GM10266 (cell line): ENCODE results near the gene MEIOC.

Experiments
- DNase-seq: peaks from one replicate; pipeline ENCODE4 v3.0.0; 2012; ENCODE audit errors: extremely low spot score
- TF ChIP-seq, protein P1 (sequence below): IDR thresholded peaks from 2 replicates; pipeline ENCODE4 v1.5.1; 2012; ENCODE audit warnings: mild to moderate bottlenecking, low read depth; ENCODE audit not compliant: control insufficient read depth, insufficient read depth; ENCODE audit errors: missing control alignments

Gene MEIOC

DNA sequence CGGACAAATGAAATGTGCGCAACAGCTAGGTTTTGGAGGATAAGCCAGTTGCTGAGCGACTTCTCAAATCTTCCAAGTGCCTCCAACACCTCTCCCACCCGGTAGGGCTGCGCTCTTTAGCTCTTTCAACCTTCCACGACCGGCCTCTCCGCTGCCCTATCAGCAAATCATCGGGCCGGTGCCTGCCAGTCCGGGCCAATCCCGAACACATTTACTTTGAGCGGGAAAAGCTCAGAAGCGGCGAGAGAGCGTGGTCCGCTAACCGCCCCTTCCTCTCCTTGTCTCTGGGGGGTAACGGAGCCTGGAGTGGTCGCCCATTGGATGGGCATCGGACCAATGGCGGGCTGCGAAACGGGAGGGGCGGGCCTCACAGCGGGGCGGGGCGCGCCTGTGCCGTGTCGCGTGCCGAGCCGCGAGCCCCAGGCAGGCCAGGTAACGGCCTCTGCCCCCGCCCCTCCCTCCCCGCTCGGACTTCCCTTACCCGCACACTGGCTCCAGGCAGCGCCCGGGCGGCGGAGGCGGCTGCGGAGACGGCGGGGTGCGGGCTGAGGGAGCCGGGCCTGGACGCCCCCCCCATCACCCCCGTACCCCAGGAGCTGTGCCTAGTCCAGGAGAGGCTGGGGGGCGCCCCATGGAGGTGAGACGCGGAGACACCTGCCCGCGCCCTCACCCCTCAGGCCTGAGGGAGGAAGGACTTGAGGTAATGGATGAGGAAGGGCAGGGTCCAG, at the start of gene MEIOC:
Gene MEIOC (plus strand): TSS at position 486 of the 728 bp plus-strand sequence. CDS start 146 bp downstream, at position 632.
- peak; percentile 43 for DNase-seq
- TF ChIP-seq, protein P1, sequence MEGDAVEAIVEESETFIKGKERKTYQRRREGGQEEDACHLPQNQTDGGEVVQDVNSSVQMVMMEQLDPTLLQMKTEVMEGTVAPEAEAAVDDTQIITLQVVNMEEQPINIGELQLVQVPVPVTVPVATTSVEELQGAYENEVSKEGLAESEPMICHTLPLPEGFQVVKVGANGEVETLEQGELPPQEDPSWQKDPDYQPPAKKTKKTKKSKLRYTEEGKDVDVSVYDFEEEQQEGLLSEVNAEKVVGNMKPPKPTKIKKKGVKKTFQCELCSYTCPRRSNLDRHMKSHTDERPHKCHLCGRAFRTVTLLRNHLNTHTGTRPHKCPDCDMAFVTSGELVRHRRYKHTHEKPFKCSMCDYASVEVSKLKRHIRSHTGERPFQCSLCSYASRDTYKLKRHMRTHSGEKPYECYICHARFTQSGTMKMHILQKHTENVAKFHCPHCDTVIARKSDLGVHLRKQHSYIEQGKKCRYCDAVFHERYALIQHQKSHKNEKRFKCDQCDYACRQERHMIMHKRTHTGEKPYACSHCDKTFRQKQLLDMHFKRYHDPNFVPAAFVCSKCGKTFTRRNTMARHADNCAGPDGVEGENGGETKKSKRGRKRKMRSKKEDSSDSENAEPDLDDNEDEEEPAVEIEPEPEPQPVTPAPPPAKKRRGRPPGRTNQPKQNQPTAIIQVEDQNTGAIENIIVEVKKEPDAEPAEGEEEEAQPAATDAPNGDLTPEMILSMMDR, result no peak

DNA sequence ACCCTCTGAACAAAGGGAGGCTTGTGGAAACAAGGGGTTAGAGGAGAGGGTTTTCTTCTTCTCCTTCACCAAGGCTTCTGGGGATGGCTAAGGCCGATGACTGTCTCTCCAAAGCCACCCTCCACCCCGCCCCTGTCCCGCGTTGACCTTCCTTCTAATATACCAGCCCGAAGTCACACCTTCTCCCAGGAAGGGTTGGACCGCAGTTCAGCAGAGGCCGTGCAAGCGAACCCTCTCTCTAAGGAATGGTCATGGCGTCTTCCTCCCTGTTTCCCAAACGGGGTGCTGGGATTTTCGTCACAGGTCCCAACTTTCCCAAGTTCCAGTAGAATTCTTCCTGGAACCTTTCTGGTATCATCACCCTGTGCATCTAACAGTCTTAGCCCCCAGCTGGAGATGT, 49.6 kb upstream of the MEIOC start:
- DNase-seq, result no peak
- TF ChIP-seq, protein P1, result no peak

DNA sequence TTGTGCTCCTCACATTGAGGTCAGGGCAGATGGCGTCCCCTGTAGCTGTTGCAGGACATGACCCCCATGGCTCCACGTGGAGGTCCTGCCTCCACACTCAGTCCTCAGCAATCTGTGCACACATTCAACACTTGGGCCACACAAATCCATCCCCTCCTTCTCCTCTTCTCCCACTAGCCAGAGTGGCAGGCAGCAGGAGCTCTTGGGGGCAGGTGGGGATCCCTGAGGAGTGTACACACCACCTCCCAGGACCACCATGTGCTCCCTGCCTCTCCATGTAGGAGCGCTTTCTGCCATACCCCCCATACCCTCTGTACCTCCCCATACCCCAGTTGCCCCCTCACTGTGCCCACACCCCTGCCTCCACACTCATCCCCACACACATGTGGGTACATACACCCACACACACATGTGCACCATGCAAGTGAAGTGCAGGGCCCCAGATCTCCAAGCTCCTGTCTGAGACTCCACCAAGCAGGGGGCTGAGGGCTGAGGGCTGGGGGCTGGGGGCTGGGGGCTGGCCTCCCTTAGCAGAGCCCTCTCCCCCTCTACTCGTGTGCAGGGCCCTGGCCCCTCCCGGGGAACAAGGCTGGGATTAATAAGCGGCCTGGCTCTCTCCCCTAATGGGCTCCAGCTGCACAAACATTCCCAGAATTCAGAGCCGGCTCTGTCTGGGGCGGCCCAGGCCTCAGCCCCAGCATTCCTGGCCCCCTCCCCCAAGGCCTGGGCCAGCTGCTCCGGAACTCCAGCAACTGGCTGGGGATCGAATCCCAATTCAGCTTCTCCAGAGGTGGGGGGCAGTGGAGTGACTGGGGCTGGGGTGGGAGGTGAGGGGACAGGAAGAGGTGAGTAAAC, 48.2 kb upstream of the MEIOC start:
- TF ChIP-seq, protein P1, result no peak
- no peak for DNase-seq

DNA sequence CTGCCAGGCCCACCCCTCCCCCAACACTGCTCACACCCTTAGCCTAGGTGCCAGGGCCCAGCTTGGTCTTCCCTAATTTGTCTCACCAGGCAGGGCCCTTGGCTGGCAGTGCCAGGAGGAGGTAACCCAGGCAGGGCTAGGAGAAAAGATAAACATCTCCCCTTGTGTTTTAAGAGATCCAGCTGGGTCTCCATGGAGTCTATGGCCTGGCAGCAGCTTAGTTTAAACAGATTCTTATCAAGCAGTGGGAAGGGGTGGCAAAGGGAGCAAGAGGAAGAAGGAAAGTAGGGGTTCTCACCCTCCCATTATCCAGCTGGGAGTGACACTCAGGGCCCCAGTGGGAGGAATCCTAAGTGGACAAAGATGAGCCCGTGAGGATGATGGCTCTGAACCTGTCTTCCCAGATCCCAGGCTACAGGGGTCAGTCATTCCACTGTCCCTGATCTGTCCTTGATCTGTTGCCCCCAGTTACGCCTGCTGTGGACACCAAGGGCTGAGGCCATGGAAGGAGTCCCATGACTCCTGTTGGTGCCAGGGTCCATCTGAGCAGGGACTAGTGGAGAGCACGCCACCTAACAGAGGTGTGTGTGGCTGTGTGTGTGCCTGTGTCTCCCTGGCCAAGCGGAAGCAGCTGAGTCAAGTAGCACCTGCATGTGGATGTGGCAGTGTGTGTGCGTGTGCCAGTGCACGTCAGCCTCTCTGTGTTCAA, 47.4 kb upstream of the MEIOC start:
- DNase-seq, result no peak
- TF ChIP-seq, protein P1, result no peak

DNA sequence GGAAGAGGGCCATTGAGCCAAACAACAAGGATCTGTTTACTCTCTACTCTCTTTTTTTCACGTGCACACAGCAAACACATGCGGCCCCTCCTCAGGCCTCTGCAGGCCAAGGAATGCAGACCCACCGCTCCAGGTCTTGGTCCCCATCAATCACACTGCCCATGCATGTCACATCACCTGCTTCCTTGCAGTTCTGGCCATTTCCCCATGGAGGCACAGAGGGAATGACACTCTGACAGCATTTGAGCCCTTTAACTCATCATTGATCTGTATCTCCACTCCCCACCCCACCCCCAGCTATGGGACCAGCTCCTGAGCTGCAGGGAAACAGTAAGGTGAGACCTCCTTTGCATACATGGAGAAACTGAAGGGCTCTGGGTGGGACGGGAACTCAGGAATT, 45.9 kb upstream of the MEIOC start:
- TF ChIP-seq, protein P1, result no peak
- no peak for DNase-seq

DNA sequence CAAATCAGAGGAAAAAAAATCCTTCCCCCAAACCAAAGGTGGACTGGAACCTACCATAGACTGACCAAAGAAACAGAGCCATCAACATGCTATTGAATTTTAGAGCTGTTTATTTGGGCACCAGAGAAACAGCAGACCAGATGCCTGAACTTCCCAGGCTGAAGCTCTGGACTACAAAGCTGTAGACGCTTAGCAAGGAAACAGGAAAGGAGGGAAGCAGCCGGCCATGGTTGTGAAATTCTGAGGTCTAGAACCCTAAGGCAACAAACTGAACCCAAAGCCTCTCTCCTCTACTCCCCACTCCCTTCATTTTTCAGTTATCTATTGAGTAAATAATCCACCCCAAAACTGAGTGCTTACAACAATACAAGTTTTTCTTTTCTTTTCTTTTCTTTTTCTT, 45.4 kb upstream of the MEIOC start:
- DNase-seq, result no peak
- TF ChIP-seq, protein P1, result no peak
